NCI-H82 treated with DMSO at 0.1 percent for 48 hours (cell line): ENCODE data around the gene RYR3.

Experiments used
- DNase-seq: peaks from one replicate; lab custom pipeline; 2025; ENCODE audit not compliant: unreplicated experiment; lab: John Stamatoyannopoulos, UW

RYR3 gene

DNA sequence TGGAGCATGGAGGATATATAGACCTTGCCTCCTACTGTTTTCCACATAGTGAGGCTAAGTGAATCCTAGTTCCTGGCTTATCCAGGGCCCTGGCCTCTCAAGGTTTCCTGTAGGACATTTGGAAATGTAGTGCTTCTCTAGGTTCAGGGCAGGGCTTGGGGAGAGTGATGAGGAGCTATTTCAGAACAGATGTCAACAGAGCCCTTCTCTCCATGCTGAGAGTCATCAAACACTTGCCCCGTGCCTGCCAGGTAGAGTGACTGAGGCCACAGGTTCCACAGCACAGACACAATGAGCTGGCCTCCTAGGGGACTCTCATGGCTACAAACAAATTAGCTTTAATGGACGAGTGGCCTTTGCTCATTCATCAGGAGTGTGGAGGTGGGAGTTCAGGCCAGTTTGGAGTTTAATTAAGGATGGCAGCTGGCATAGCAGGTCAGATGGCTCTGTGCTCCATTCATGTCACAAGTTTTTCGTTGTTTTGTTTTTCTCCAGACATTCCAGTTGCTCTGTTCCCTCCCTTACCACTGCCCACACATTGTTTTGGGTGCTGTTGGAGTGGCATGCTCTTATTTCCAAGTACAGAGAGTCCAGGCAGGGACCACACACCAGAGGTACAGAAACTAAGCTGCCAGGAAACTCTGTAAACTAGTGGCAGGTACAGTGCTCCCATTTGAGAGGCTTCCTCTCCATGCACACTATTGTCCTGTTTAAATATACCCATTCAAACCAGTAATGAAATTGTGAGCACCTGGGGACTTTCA lies 189.8 kb downstream of the RYR3 start:
- no peak for DNase-seq

DNA sequence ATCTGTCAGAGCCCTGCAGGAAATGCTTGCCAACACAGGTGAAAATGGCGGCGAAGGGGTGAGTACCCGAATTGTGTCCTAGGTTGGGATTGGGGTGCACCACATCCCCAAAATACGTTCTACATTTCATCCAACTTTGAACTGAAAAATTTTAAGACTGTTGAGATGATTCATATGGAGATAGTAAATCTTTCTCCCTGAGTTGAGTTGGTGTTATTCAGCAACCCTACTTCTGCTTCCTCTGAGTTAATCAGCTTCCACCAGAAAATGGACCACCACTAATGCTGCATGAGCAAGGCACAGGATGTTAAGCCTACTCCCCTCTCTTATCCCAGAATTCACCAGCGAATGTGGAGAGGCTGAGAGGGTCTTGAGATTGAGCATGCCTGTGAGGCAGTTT lies 192.9 kb downstream of the RYR3 start:
- no peak for DNase-seq

DNA sequence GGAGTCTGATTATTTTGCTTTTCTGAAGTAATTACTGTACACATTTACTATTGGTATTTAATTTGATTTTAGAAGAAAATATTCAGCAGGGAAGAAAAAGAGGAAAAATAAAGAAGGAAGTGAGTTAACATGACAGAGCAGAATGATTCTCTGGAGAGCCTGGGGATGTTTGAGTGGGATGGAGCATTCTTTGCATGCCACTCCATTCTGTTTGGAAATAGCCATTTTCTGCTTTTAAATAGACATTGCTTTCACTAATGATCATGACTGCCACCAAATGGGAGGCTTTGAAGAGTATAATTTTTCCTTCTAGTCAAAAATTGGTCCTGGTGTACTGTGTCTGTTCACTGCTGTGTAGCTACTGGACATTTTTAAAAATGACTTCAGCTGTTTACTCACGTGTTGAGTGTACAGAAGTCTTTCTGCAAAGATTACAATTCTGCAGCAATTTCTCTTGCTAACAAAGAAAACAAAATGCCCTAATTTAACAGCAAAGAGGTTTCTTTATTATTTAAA lies 196.1 kb downstream of the RYR3 start:
- no peak for DNase-seq

DNA sequence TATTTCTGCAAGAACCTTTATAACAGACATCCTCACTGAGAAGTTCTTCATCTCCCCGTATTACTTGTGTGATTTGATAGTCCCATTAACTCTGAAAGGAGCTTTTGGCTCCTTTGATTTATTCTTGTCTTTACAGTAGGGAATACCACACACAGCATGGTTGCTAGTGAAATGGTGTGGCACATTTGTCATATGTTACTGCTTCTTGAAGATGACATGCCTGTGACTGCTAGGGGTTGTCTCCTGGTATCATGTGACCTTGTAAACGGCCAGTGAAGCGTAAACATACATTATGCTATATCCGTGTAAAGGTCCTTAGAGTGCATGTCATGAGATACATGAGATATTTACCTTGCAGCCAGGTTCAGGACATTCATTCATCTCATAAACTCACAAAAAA lies 197.9 kb downstream of the RYR3 start:
- DNase-seq = no peak

GRCh38 chr15:33515121-33515520 lies 204.4 kb downstream of the RYR3 start:
- DNase-seq = no peak

GRCh38 chr15:33516563-33516962 lies 205.8 kb downstream of the RYR3 start:
- no peak for DNase-seq

GRCh38 chr15:33517944-33518343 lies 207.2 kb downstream of the RYR3 start:
- no peak for DNase-seq

DNA sequence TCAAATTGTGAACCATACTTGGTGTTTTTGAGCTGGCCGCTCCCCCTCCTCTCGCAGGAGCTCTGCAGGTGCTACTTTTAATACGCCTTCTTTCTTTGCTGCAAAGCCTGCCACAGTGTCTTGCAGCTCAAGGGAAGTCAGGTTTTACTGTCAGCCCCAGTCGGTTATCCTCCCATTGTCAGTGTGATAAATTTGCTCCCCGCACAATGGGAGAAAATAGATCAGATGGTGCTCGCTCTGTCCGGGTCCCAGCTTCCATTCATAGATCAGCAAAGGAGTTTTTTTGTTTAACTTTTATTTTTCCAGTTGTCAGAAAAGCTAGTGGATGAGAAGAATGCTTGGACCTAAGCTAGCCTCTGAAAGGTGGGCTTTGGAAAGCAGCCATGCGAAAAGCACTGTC lies 207.7 kb downstream of the RYR3 start:
- no peak for DNase-seq

DNA sequence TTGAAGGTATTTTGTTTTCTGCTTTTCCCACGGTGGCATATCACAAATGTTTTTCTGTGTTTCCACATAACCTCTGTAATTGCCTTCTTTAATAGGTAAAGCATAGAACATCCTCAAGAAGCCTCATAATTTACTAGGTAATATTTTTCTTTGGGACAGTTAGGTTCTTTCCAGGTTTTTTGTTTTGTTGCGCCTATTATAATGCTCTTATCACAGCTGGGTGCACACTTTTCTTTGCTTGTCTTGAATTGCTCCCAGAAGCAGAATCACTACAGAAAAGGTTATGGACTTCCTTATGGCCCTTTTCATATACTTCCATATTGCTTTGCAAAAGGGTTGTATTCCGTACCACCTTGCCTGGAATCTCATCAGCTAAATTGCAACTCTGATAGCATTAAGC lies 213.5 kb downstream of the RYR3 start:
- DNase-seq = no peak

DNA sequence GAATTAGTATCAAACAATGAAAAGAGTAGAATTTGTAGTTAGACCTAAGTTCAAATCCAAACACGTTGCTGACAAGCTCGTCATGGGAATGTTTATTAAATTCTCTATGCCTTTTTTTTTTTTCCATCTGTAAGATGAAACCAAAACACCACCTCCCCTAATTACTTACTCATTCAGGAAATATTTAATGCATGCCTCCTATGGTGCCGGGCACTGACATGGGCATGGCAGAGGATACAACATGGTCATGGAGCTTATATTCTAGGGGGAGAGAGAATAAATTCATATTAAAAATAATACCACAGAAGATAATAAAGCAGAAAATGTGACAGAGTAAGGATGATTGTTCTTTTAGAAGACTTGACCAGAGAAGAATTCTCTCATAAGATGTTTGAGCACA lies 215.8 kb downstream of the RYR3 start:
- DNase-seq = no peak

GRCh38 chr15:33533197-33533596 lies 222.4 kb downstream of the RYR3 start:
- DNase-seq = no peak

- DNase-seq = no peak
These were observed 223.9 kb downstream of the RYR3 start for GRCh38 chr15:33534642-33535041.

DNA sequence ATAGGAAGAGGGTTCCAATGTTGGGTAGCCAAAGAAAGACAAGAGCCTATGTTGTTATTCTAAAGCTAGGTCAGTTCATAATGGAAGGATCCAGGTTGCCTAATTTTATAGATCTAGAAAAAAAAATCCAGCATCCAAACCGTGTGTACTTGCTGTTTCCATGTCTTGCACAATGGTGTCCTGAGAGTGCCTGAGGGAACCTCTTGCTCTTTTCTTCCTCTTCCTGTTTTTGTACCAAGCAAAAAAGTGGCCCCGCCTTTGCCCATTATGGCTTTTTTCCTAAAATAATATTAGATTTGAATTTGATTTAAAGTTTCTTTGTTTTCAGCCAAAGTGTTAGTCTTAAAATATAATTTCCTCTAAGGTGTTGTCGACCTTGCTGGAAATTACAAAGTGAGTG lies 224.4 kb downstream of the RYR3 start:
- DNase-seq = no peak

DNA sequence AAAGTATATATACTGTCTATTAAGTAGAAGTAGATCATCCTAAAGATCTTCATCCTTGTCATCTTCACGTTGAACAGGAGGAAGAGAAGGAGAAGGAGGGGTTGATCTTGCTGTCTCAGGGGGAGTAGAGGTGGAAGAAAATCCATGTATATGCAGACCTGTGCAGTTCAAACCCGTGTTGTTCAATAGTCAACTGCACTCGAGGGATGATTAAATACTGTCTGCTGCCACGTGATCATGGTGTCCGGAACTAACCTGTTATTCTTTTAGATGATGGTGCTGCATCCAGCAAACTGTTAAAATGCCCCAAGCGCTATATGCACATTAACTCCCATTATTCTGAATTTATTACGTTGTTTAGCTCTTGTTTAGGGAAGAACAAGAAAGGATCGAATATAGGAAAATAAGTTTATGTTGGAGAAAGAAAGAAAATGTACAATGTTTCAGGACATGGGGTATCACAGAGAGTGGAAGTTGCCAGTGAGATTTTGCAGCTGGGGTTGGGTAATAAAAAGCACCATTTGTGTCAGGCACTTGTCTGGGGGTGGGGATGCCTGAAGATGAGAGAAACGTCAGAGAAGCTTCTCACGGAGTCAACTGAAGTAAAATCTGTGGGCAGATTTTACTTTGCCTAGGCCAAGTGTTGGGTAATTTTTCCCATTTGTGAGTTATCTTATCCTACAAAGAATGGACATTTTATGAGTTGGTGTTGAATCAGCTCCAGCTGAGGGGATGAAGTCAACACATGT lies 229.2 kb downstream of the RYR3 start:
- DNase-seq = no peak

- no peak for DNase-seq
These were observed 233.2 kb downstream of the RYR3 start for GRCh38 chr15:33543957-33544356.

- DNase-seq = no peak
These were observed 235.1 kb downstream of the RYR3 start for GRCh38 chr15:33545866-33546265.

GRCh38 chr15:33547876-33548275 lies 237.1 kb downstream of the RYR3 start:
- no peak for DNase-seq

DNA sequence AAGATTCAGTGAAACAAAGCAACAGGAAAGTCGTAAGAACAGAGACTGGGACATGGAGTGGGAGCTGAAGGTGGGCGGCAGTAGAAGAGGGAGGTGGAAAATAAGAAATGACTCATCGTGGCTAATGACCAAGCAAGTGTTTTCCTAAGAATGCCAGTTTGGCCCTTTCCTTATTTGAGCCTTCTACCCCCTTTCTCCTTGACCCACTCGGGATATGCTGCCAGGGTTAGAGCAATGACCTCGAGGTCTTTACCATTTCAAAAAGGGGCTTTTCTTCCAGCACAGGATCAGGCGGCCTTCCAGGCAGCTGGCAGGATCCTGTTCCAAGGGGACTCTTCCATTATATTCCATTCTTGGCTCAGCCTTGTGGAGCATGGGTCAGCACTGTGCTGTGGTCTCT lies 241.1 kb downstream of the RYR3 start:
- DNase-seq = no peak

- no peak for DNase-seq
These were observed 242.4 kb downstream of the RYR3 start for GRCh38 chr15:33553157-33553556.

GRCh38 chr15:33559207-33559890 lies 248.6 kb downstream of the RYR3 start:
- no peak for DNase-seq

DNA sequence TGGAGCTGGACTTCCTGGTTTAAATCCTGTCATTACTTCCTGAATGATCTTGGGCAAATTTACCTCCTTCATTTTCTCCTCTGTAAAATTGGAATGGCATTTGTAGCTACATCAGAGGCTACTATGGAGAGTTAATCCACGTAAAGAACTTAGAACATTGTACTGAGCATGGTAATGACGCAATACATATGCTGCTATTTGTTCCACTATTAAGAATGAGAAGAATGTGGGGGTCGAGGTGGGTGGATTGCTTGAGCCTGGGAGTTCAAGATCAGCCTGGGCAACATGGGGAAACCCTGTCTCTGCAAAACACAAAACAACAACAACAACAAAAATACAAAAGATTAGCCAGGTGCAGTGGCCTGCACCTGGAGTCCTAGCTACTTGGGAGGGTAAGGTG lies 250.6 kb downstream of the RYR3 start:
- no peak for DNase-seq

GRCh38 chr15:33561967-33562366 lies 251.2 kb downstream of the RYR3 start:
- no peak for DNase-seq
